GM12878 (cell line): ENCODE measurements around the gene TMEM38A. TPM values are rescaled to one million over a fixed set of nuclear protein-coding genes. Genes with fewer than 3 reads are reported as not detected.
"Not testable (repeated sequence)": the region's sequence is repeated elsewhere in the genome, so short reads cannot be mapped to it uniquely, and the experiment has no call there.

Source experiments
- ATAC-seq: fragments of 200-7000 bp; cut with Tn5 transposase; 3 replicates; pipeline ENCODE4 v1.9.1; 2020; ENCODE audit warnings: mild to moderate bottlenecking, moderate library complexity
- BruUV-seq: library from RNA; stranded (reverse); fragments of 400-500 nt; replicated peaks from 2 replicates; lab custom pipeline; 2021; lab: Mats Ljungman, UMichigan
- CTCF ChIA-PET: fragments of 300-600 bp; sonication (Branson Sonifier 250); formaldehyde crosslinking; extraction: SDS; loops from one replicate; lab custom pipeline; 2021; ENCODE audit warnings: inconsistent platforms; lab: Yijun Ruan, JAX
- POLR2A ChIA-PET: fragments of 350-600 bp; formaldehyde crosslinking; extraction: SDS; loops from one replicate; lab custom pipeline; 2021; ENCODE audit warnings: inconsistent platforms; lab: Charles Lee
- RAD21 ChIA-PET: fragments of 300-600 bp; sonication (Branson Sonifier 250); formaldehyde crosslinking; loops from one replicate; lab custom pipeline; 2023; ENCODE audit warnings: antibody characterized with exemption; ENCODE audit not compliant: unreplicated experiment; lab: Charles Lee
- SMC1A ChIA-PET: fragments of 300-600 bp; sonication (Branson Sonifier 250); formaldehyde crosslinking; loops from one replicate; lab custom pipeline; 2023; ENCODE audit not compliant: unreplicated experiment, uncharacterized antibody; lab: Charles Lee
- DNase-seq: peaks from one replicate; pipeline ENCODE4 v3.0.0-alpha.2; 2011; ENCODE audit warnings: low read depth, low spot score
- FAIRE-seq: peaks from 3 replicates; lab custom pipeline; 2011; peaks lifted over from hg19 to GRCh38; lab: Jason Lieb, UNC
- H2AFZ ChIP-seq: 2 replicates; pipeline ENCODE4 v1.6.0; 2011; ENCODE audit warnings: low read depth, low read length, control low read depth; ENCODE audit not compliant: control insufficient read depth
- H3K27ac ChIP-seq: 2 replicates; pipeline ENCODE4 v1.5.1; 2011; ENCODE audit warnings: control low read depth; ENCODE audit not compliant: control insufficient read depth, insufficient read depth
- H3K27me3 ChIP-seq, 2 experiments: replicated peaks in 1 of 2; 2 replicates each; pipeline versions ENCODE4 v1.6.0 to v1.6.1; 2011; ENCODE audit warnings: low read length in 1 of 2; ENCODE audit not compliant: control insufficient read depth in 2 of 2, insufficient read depth in 2 of 2
- H3K36me3 ChIP-seq, 2 experiments: 2 replicates each; pipeline ENCODE4 v1.5.1; 2011; ENCODE audit warnings: low read length in 1 of 2; ENCODE audit not compliant: control insufficient read depth in 2 of 2, insufficient read depth in 2 of 2
- H3K4me1 ChIP-seq: 2 replicates; pipeline ENCODE4 v1.6.1; 2011; ENCODE audit warnings: mild to moderate bottlenecking, low read length, moderate library complexity, mixed read lengths; ENCODE audit not compliant: control insufficient read depth, insufficient read depth
- H3K4me2 ChIP-seq: 2 replicates; pipeline ENCODE4 v1.6.0; 2011; ENCODE audit warnings: control low read depth; ENCODE audit not compliant: control insufficient read depth, insufficient read depth
- H3K4me3 ChIP-seq: fragments of 200-600 bp; sonication (generic); 2 replicates; pipeline ENCODE4 v1.5.1; 2016
- H3K79me2 ChIP-seq: 2 replicates; pipeline ENCODE4 v1.6.0; 2011; ENCODE audit warnings: low read length; ENCODE audit not compliant: control insufficient read depth, insufficient read depth
- H3K9ac ChIP-seq: 2 replicates; pipeline ENCODE4 v1.8.0; 2011; ENCODE audit warnings: low read length, control low read depth, mixed read lengths; ENCODE audit not compliant: control insufficient read depth, insufficient read depth
- H3K9me3 ChIP-seq: replicated peaks from 3 replicates; pipeline ENCODE4 v1.5.1; 2011; ENCODE audit warnings: mild to moderate bottlenecking, low read length; ENCODE audit not compliant: control insufficient read depth, insufficient read depth
- H4K20me1 ChIP-seq: 2 replicates; pipeline ENCODE4 v1.6.0; 2011; ENCODE audit not compliant: control insufficient read depth, insufficient read depth
- BRCA1 ChIP-seq: IDR thresholded peaks from 2 replicates; pipeline ENCODE4 v1.6.1; 2011; ENCODE audit warnings: low read depth, low read length, improper control_type of control experiment
- GABPA ChIP-seq: IDR thresholded peaks from 2 replicates; pipeline ENCODE4 v1.6.1; 2014; ENCODE audit warnings: antibody characterized with exemption, low read depth, mild to moderate bottlenecking, inconsistent platforms
- IKZF1 ChIP-seq: fragments of 450-650 bp; conservative IDR thresholded peaks from 2 replicates; pipeline ENCODE4 v1.6.1; 2017; ENCODE audit warnings: antibody characterized with exemption, mild to moderate bottlenecking
- MYB ChIP-seq: fragments of 150-350 bp; IDR thresholded peaks from 2 replicates; pipeline ENCODE4 v1.6.1; 2014; ENCODE audit warnings: mild to moderate bottlenecking, low read depth, low read length, borderline replicate concordance
- NFXL1 ChIP-seq: fragments of 450-650 bp; IDR thresholded peaks from 2 replicates; pipeline ENCODE4 v1.6.1; 2017; ENCODE audit warnings: antibody characterized with exemption, mild to moderate bottlenecking, borderline replicate concordance
- RAD21 ChIP-seq: IDR thresholded peaks from 2 replicates; pipeline ENCODE4 v1.6.1; 2011; ENCODE audit warnings: mild to moderate bottlenecking, low read depth, low read length, moderate library complexity; ENCODE audit not compliant: insufficient read depth
- RELA ChIP-seq: fragments of 450-650 bp; IDR thresholded peaks from 2 replicates; pipeline ENCODE4 v1.8.0; 2014; ENCODE audit warnings: borderline replicate concordance; ENCODE audit not compliant: partially characterized antibody
- SMARCA5 ChIP-seq: fragments of 450-650 bp; IDR thresholded peaks from 2 replicates; pipeline ENCODE4 v1.6.1; 2017; ENCODE audit warnings: mild to moderate bottlenecking
- SMC3 ChIP-seq: IDR thresholded peaks from 2 replicates; pipeline ENCODE4 v1.6.1; 2011; ENCODE audit warnings: low read length, improper control_type of control experiment, borderline replicate concordance
- SREBF1 ChIP-seq: IDR thresholded peaks from 2 replicates; pipeline ENCODE4 v1.6.1; 2012; ENCODE audit warnings: mild to moderate bottlenecking, low read length
- TBL1XR1 ChIP-seq: IDR thresholded peaks from 2 replicates; pipeline ENCODE4 v1.6.1; 2012; ENCODE audit warnings: low read depth, low read length, improper control_type of control experiment
- TCF7 ChIP-seq: IDR thresholded peaks from 2 replicates; pipeline ENCODE4 v1.6.1; 2014; ENCODE audit warnings: antibody characterized with exemption, borderline replicate concordance
- ZNF24 ChIP-seq: fragments of 450-650 bp; IDR thresholded peaks from 2 replicates; pipeline ENCODE4 v1.6.1; 2017; ENCODE audit warnings: antibody characterized with exemption, mild to moderate bottlenecking
- ZNF384 ChIP-seq: IDR thresholded peaks from 2 replicates; pipeline ENCODE4 v1.6.1; 2012; ENCODE audit warnings: low read depth, mild to moderate bottlenecking, low read length, improper control_type of control experiment, borderline replicate concordance
- WGBS: methylation state at CpG from one replicate; pipeline ENCODE4 v1.1.6; 2016; ENCODE audit warnings: low lambda C conversion rate; ENCODE audit not compliant: insufficient replicate concordance, insufficient coverage; ENCODE audit errors: missing lambda C conversion rate; 5-methylcytosine and 5-hydroxymethylcytosine counted together
- in situ Hi-C: fragments of 300-500 bp; cut with MboI; formaldehyde crosslinking; loops from 9 replicates; pipeline ENCODE4 v1.14.3; 2018; ENCODE audit warnings: mixed read lengths
- intact Hi-C: fragments of 100-400 bp; cut with micrococcal nuclease; formaldehyde crosslinking; loops from one replicate; pipeline ENCODE4 v1.14.2; 2022; ENCODE audit not compliant: unreplicated experiment
- polyA plus RNA-seq, 11 experiments: library from polyadenylated mRNA; depleted of rRNA in 4 of 11; unstranded in 6 of 11; stranded (reverse) in 5 of 11; fragments of >200 nt; fragmentation: Nextera tagmentation in 4 of 11; fragmentation: Illumina TruSeq in 1 of 11; extraction: Ambion mirVana in 4 of 11; extraction: Trizol in 1 of 11; gene quantifications; 1 replicate in 1 of 11; 2 replicates in 10 of 11; pipeline versions ENCODE4 v1.2.1 to v1.2.3, GENCODE V29; 2011 to 2016; ENCODE audit warnings: inconsistent platforms in 2 of 11, missing spikeins in 2 of 11, low read depth in 1 of 11
- total RNA-seq, 4 experiments: library from RNA; depleted of rRNA in 3 of 4; stranded (reverse); fragments of >200 nt in 3 of 4; fragmentation: Illumina TruSeq in 1 of 4; extraction: Trizol in 1 of 4; gene quantifications; 2 replicates each; pipeline versions ENCODE4 v1.2.1 to v1.2.3, GENCODE V29; 2013 to 2021
- TF ChIP-seq, protein P1 (sequence below): IDR thresholded peaks from 2 replicates; pipeline ENCODE4 v1.6.1; 2011; ENCODE audit warnings: borderline replicate concordance, low read depth, mild to moderate bottlenecking, moderate library complexity, low read length; ENCODE audit not compliant: insufficient read depth, poor library complexity, severe bottlenecking

TMEM38A gene
- total and polyA plus RNA-seq, 10 of the 15 experiments (the other 5 are each of a cell fraction or from before 2014, with no cell fraction given): 4.5 to 22.2 (median 15.0) TPM

DNA sequence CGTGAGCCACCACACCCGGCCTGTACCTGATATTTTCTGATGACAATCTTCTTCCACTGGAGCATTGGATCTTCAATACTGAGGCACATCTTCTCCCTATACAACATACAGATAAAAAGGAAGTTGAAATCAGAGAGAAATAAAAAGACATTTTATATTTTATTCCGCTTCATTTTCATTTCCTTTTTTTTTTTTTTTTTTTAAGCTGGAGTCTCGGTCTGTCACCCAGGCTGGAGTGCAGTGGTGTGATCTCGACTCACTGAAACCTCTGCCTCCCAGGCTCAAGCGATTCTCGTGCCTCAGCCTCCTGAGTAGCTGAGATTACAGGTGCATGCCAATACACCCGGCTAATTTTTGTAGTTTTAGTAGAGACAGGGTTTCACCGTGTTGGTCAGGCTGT, 51.4 kb downstream of the TMEM38A start:
- H3K79me2 ChIP-seq, H3K36me3 ChIP-seq, H3K27me3 ChIP-seq, ATAC-seq, BruUV-seq, H3K27ac ChIP-seq, H4K20me1 ChIP-seq, DNase-seq, H3K9me3 ChIP-seq, in situ Hi-C loops, H3K4me2 ChIP-seq, H3K4me3 ChIP-seq, H3K4me1 ChIP-seq, FAIRE-seq, CTCF ChIA-PET, H2AFZ ChIP-seq, H3K9ac ChIP-seq: not testable (repeated sequence)
- intact Hi-C loops: loop anchor here (10.0 kb wide), 1 partner anchor 123 kb away; no protein-coding TSS in a partner anchor
- POLR2A ChIA-PET: interaction anchor here (0.6 to 1.2 kb wide), 7 partner anchors 16 to 580 kb away, joined by 3 to 4 read pairs (median 3); no protein-coding TSS in a partner anchor
- RAD21 ChIA-PET: interaction anchor here (0.6 kb wide), 1 partner anchor 51 kb away, joined by 3 read pairs; the partner anchor contains the start of gene TMEM38A
- SMC1A ChIA-PET: interaction anchor here (0.7 to 1.1 kb wide), 2 partner anchors 514 to 572 kb away, joined by 3 read pairs; partner anchors contain the start of gene OCEL1
- WGBS: 7% methylated on average over 7 of the region's 9 CpGs

- peak overlapping the region; percentile 64 for H2AFZ ChIP-seq
- ChIA-PET POLR2A (interaction anchor here (0.5 to 0.7 kb wide), 2 partner anchors 34 to 170 kb away, joined by 3 read pairs; no protein-coding TSS in a partner anchor), CTCF (interaction anchor here (0.6 to 2.8 kb wide), 35 partner anchors 9 to 656 kb away, joined by 3 to 17 read pairs (median 4); partner anchors contain the start of genes SMIM7, TMEM38A and USE1), RAD21 (interaction anchor here (0.7 to 1.7 kb wide), 14 partner anchors 11 to 569 kb away, joined by 3 to 8 read pairs (median 4); partner anchors contain the start of genes BABAM1 and TMEM38A), SMC1A (interaction anchor here (0.6 to 2.5 kb wide), 13 partner anchors 9 to 903 kb away, joined by 3 to 14 read pairs (median 3); partner anchors contain the start of gene ANKLE1)
- no peaks in the 10 kb centered on the region for H4K20me1 ChIP-seq
- WGBS: 20% methylated on average over 14 of the region's 14 CpGs
- peaks cover 18% of the 10 kb centered on the region for H3K4me1 ChIP-seq
- no peaks in the 10 kb centered on the region for H3K36me3 ChIP-seq
- no peak overlapping the region for H3K27ac ChIP-seq
- no peaks in the 10 kb centered on the region for H3K9me3 ChIP-seq
- no peak overlapping the region for H3K4me3 ChIP-seq
- in situ Hi-C loops (no loop called here), intact Hi-C loops (loop anchor here (2.0 to 10.0 kb wide), 4 partner anchors 120 to 338 kb away; no protein-coding TSS in a partner anchor)
- BruUV-seq: no TSS peak
- no peak overlapping the region for H3K4me2 ChIP-seq
- peak; percentile 42 for ATAC-seq
- H3K27me3 ChIP-seq: no peaks in the 10 kb centered on the region
- H3K9ac ChIP-seq: no peak overlapping the region
- peak; percentile 20 for DNase-seq
- FAIRE-seq: no peak
- no peaks in the 10 kb centered on the region for H3K79me2 ChIP-seq
- no peak for TF ChIP-seq MYB
- TF ChIP-seq RAD21: peak; percentile 91
- no peak for TF ChIP-seq ZNF24
- TF ChIP-seq SMARCA5: peak; percentile 66; the same call in 1 of the 2 replicates
- no peak for TF ChIP-seq TCF7
- TF ChIP-seq IKZF1: 0 out of 2 replicates have a peak, but pooled peaks have one; percentile 26
- TF ChIP-seq RELA: no peak
- TF ChIP-seq NFXL1: no peak
- TF ChIP-seq BRCA1: no peak
- TF ChIP-seq ZNF384: 0 out of 2 replicates have a peak, but pooled peaks have one; percentile 14
- TF ChIP-seq SREBF1: no peak
- TF ChIP-seq, protein P1, sequence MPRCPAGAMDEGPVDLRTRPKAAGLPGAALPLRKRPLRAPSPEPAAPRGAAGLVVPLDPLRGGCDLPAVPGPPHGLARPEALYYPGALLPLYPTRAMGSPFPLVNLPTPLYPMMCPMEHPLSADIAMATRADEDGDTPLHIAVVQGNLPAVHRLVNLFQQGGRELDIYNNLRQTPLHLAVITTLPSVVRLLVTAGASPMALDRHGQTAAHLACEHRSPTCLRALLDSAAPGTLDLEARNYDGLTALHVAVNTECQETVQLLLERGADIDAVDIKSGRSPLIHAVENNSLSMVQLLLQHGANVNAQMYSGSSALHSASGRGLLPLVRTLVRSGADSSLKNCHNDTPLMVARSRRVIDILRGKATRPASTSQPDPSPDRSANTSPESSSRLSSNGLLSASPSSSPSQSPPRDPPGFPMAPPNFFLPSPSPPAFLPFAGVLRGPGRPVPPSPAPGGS: no peak
- no peak for TF ChIP-seq TBL1XR1
- TF ChIP-seq SMC3: peak; percentile 66; the same call in 1 of the 2 replicates
- no peak for TF ChIP-seq GABPA
These were observed 53.9 kb downstream of the TMEM38A start for GRCh38 chr19:16714702-16715287.
